Left renal cortex interstitium (tissue), 4 donors: ENCODE results near the gene DLGAP1. TPM values are rescaled to one million over a fixed set of nuclear protein-coding genes. Genes with fewer than 3 reads are reported as not detected.

Experiments used
- DNase-seq, 4 donors: peaks; one replicate each; pipeline ENCODE4 v3.0.0-alpha.2; 2013; ENCODE audit warnings: low read depth in 4 of 4, low spot score in 2 of 4, missing footprints in 1 of 4
- polyA plus RNA-seq, 4 donors: library from polyadenylated mRNA; unstranded; fragments of 120-200 nt; gene quantifications; one replicate each; pipeline ENCODE4 v1.2.1, GENCODE V29; 2013; ENCODE audit not compliant: insufficient read length in 4 of 4

DLGAP1 gene
- polyA plus RNA-seq, 4 donors = 4.1 to 5.3 (median 4.9) TPM

GRCh38 chr18:3538954-3539617 is 916.0 kb downstream of the DLGAP1 start:
- DNase-seq = no peak

- DNase-seq = no peak
These were observed 916.7 kb downstream of the DLGAP1 start for GRCh38 chr18:3538456-3538855.

- no peak for DNase-seq
These were observed 924.3 kb downstream of the DLGAP1 start for GRCh38 chr18:3530807-3531206.

GRCh38 chr18:3529601-3530000 is 925.5 kb downstream of the DLGAP1 start:
- no peak for DNase-seq

GRCh38 chr18:3529077-3529476 is 926.0 kb downstream of the DLGAP1 start:
- DNase-seq = no peak

GRCh38 chr18:3528231-3528630 is 926.9 kb downstream of the DLGAP1 start:
- DNase-seq = no peak

GRCh38 chr18:3526421-3527354 is 928.4 kb downstream of the DLGAP1 start:
- no peak for DNase-seq

- DNase-seq = no peak
These were observed 929.2 kb downstream of the DLGAP1 start for GRCh38 chr18:3525870-3526420.

GRCh38 chr18:3524706-3525105 is 930.4 kb downstream of the DLGAP1 start:
- no peak for DNase-seq

- no peak for DNase-seq
These were observed 934.6 kb downstream of the DLGAP1 start for GRCh38 chr18:3520230-3521085.

GRCh38 chr18:3514312-3515216 is 940.5 kb downstream of the DLGAP1 start:
- no peak for DNase-seq

- DNase-seq = no peak
These were observed 941.6 kb downstream of the DLGAP1 start for GRCh38 chr18:3513481-3513880.

GRCh38 chr18:3511980-3512379 is 943.1 kb downstream of the DLGAP1 start:
- no peak for DNase-seq

GRCh38 chr18:3510896-3511295 is 944.2 kb downstream of the DLGAP1 start:
- no peak for DNase-seq

- DNase-seq = no peak
These were observed 945.1 kb downstream of the DLGAP1 start for GRCh38 chr18:3510024-3510423.

GRCh38 chr18:3508576-3509549 is 946.2 kb downstream of the DLGAP1 start:
- DNase-seq = no peak

- no peak for DNase-seq
These were observed 950.5 kb downstream of the DLGAP1 start for GRCh38 chr18:3504637-3505036.

GRCh38 chr18:3502650-3503049 is 952.5 kb downstream of the DLGAP1 start:
- DNase-seq = no peak
